Pancreas (tissue), 10 donors: Measurements from ENCODE around the gene PRDM15. TPM values are rescaled to one million over a fixed set of nuclear protein-coding genes. Genes with fewer than 3 reads are reported as not detected.

Experiments used
- ATAC-seq, 4 donors: fragments of 200-7000 bp; cut with Tn5 transposase; one replicate each; pipeline versions ENCODE4 v1.8.0 to v1.9.1; 2020; ENCODE audit warnings: mild to moderate bottlenecking in 4 of 4, moderate library complexity in 4 of 4
- DNase-seq, 6 donors: peaks; one replicate each; pipeline ENCODE4 v3.0.0-alpha.2; 2020
- FAIRE-seq: peaks from 2 replicates; lab custom pipeline; 2012; peaks lifted over from hg19 to GRCh38; lab: Jason Lieb, UNC
- H3K27ac ChIP-seq, 4 donors: fragments of 200-600 bp; sonication (generic); 1 replicate in 3 of 4; 2 replicates in 1 of 4; pipeline versions ENCODE4 v1.5.0 to v1.8.0; 2020
- H3K27me3 ChIP-seq, 4 donors: fragments of 200-600 bp; one replicate each; pipeline ENCODE4 v1.8.0; 2021
- H3K36me3 ChIP-seq, 3 donors: fragments of 200-600 bp; sonication (generic) in 1 of 3; one replicate each; pipeline versions ENCODE4 v1.5.0 to v1.8.0; 2020 to 2021
- H3K4me1 ChIP-seq, 3 donors: fragments of 200-600 bp; one replicate each; pipeline ENCODE4 v1.8.0; 2021
- H3K4me3 ChIP-seq, 4 donors: fragments of 200-600 bp; sonication (generic) in 2 of 4; one replicate each; pipeline versions ENCODE4 v1.5.0 to v1.8.0; 2020 to 2021
- H3K9me3 ChIP-seq, 4 donors: fragments of 200-600 bp; one replicate each; pipeline ENCODE4 v1.8.0; 2021
- CTCF ChIP-seq, 4 donors: fragments of 200-600 bp; sonication (generic) in 3 of 4; IDR thresholded peaks; one replicate each; pipeline versions ENCODE4 v1.5.0 to v1.8.0; 2021; ENCODE audit warnings: antibody characterized with exemption in 4 of 4
- WGBS, 2 donors: extraction: QIAGEN DNeasy Blood & Tissue Kit; methylation state at CpG; one replicate each; pipeline ENCODE4 v1.1.7; 2013; 5-methylcytosine and 5-hydroxymethylcytosine counted together
- intact Hi-C, 3 donors: fragments of 100-400 bp; cut with DNase I; formaldehyde crosslinking; loops; one replicate each; pipeline versions ENCODE4 v1.11.1 to v1.14.2; 2022
- polyA plus RNA-seq, 2 donors: library from polyadenylated mRNA; stranded (reverse); fragments of 200-250 nt; gene quantifications; one replicate each; pipeline ENCODE4 v1.2.3, GENCODE V29; 2013
- total RNA-seq, 6 donors: library from RNA; stranded (reverse); fragmentation: NEBNext Ultra II Directional in 4 of 6; extraction: Animal tissue kit (Norgen Biotek cat#: 25700) in 4 of 6; gene quantifications; one replicate each; pipeline versions ENCODE4 v1.2.1 to v1.2.4, GENCODE V29; 2021 to 2023
- donor health status: healthy with polysubstance abuse.
- donor health status: DM: no; HTN: no; CAD: no; lungs with moderate emphysema.
- donor health status: DM: no; HTN: no; CAD: no.
- donor health status: control.
- donor health status: control.
- donor health status: Bipolar disorder and iron deficiency.
- donor health status: DM: yes; HTN: yes; CAD: no.
- donor health status: DM: no; HTN: no; CAD: no.
- donor health status: DM: no; HTN: no; CAD: no.
- donor health status: DM: yes; HTN: yes; CAD: no.

The PRDM15 gene
- total and polyA plus RNA-seq, 8 donors = 1.6 to 3.9 (median 3.4) TPM

- 52 to 61% methylated on average over 16 of the region's 16 CpGs for WGBS, 2 donors
- H3K27ac ChIP-seq = no peak overlapping the region
- peaks cover 3 to 19% (median 9%) of the 10 kb centered on the region in 3 donors for H3K4me1 ChIP-seq
- H3K36me3 ChIP-seq = peaks cover under 1 to 30% (median 2%) of the 10 kb centered on the region in 3 donors
- H3K27me3 ChIP-seq = no peaks in the 10 kb centered on the region
- TF ChIP-seq CTCF (IDR thresholded peaks at IDR 0.05) = no peak
- no peaks in the 10 kb centered on the region for H3K9me3 ChIP-seq
- no peak for FAIRE-seq
- intact Hi-C loops = loop anchor here in 1 of 3 donors (10.0 kb wide), 1 partner anchor 68 kb away; no protein-coding TSS in a partner anchor
- no peak for ATAC-seq
- no peak overlapping the region for H3K4me3 ChIP-seq
- peak in 1 of 6 donors; percentile 26 for DNase-seq
These were observed 125.9 kb downstream of the PRDM15 start for GRCh38 chr21:41753006-41753898.

GRCh38 chr21:41752231-41752681, 126.9 kb downstream of the PRDM15 start:
- no peaks in the 10 kb centered on the region for H3K27me3 ChIP-seq
- H3K36me3 ChIP-seq = peaks cover 2 to 40% (median 4%) of the 10 kb centered on the region in 3 donors
- peak in 2 of 6 donors; percentile 44 to 52 for DNase-seq
- TF ChIP-seq CTCF (IDR thresholded peaks at IDR 0.05) = no peak
- H3K27ac ChIP-seq = peak overlapping the region in 2 of 4 donors; percentile 2 to 5
- H3K9me3 ChIP-seq = no peaks in the 10 kb centered on the region
- intact Hi-C loops = loop anchor here in 1 of 3 donors (10.0 kb wide), 1 partner anchor 67 kb away; no protein-coding TSS in a partner anchor
- no peak overlapping the region for H3K4me3 ChIP-seq
- WGBS, 2 donors = 77 to 81% methylated on average over 13 of the region's 13 CpGs
- FAIRE-seq = no peak
- ATAC-seq = peak; percentile 24 to 40 (median 33)
- peaks cover 3 to 19% (median 9%) of the 10 kb centered on the region in 3 donors for H3K4me1 ChIP-seq

- Histone ChIP-seq H3K36me3 (peaks cover 2 to 45% (median 4%) of the 10 kb centered on the region in 3 donors), H3K27ac (peak overlapping the region in 2 of 4 donors; percentile 2 to 12), H3K4me1 (peaks cover 3 to 19% (median 9%) of the 10 kb centered on the region in 3 donors), H3K4me3 (no peak overlapping the region), H3K9me3 (no peaks in the 10 kb centered on the region), H3K27me3 (no peaks in the 10 kb centered on the region)
- ATAC-seq (peak; percentile 38 to 73 (median 66)), DNase-seq (peak in 2 of 6 donors; percentile 42 to 55), FAIRE-seq (no peak)
- intact Hi-C loops = loop anchor here in 1 of 3 donors (10.0 kb wide), 1 partner anchor 67 kb away; no protein-coding TSS in a partner anchor
- 15 to 17% methylated on average over 12 of the region's 12 CpGs for WGBS, 2 donors
- TF ChIP-seq CTCF (IDR thresholded peaks at IDR 0.05) = no peak
These were observed 127.5 kb downstream of the PRDM15 start for GRCh38 chr21:41751611-41752011.

DNA sequence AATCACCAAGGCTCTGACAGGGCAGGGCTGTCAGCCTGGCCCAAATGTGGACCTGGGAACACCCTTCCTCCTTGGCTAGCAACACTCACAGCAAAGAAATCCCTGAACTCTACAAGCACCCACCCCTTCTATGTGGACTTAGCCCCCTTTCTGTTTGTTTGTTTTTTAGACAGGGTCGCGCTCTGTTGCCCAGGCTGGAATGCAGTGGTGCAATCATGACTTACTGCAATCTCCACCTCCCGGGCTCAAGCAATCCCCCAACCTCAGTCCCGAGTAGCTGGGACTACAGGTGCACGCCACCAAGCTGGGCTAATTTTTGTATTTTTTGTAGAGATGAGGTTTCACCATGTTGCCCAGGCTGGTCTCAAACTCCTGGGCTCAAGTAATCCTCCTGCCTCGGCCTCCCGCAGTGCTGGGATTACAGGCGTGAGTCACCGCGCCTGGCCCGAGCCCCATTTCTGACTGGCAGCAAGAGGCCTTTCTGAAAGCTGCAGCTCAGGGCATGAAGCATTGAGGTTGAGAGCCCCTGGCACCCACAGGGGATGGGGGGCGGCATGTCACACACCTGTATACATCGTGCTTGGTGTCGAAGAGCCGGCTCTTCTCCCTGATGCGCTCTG, 128.5 kb downstream of the PRDM15 start:
- 90 to 93% methylated on average over 16 of the region's 16 CpGs for WGBS, 2 donors
- intact Hi-C loops = loop anchor here in 1 of 3 donors (10.0 kb wide), 1 partner anchor 66 kb away; no protein-coding TSS in a partner anchor
- no peak for FAIRE-seq

More for the DNA sequence above, 128.5 kb downstream of the PRDM15 start:
- peaks cover 3 to 19% (median 9%) of the 10 kb centered on the region in 3 donors for H3K4me1 ChIP-seq
- DNase-seq = peak in 2 of 6 donors; percentile 46 to 53
- H3K4me3 ChIP-seq = no peak overlapping the region
- no peak for TF ChIP-seq CTCF (IDR thresholded peaks at IDR 0.05)
- H3K27me3 ChIP-seq = no peaks in the 10 kb centered on the region
- H3K36me3 ChIP-seq = peaks cover 2 to 50% (median 10%) of the 10 kb centered on the region in 3 donors
- no peaks in the 10 kb centered on the region for H3K9me3 ChIP-seq
- no peak for ATAC-seq
- H3K27ac ChIP-seq = no peak overlapping the region
